LNCaP clone FGC (cell line): ENCODE measurements around the gene DMKN.

Experiments
- DNase-seq: peaks from one replicate; pipeline ENCODE4 v3.0.0-alpha.2; 2011; ENCODE audit warnings: low read depth
- H3K4me3 ChIP-seq: 2 replicates; pipeline ENCODE4 v1.5.1; 2011; ENCODE audit warnings: mild to moderate bottlenecking, low read depth, low read length, control low read depth
- TF ChIP-seq, protein P1 (sequence below): IDR thresholded peaks from 2 replicates; pipeline ENCODE4 v1.5.1; 2012; ENCODE audit warnings: mild to moderate bottlenecking; ENCODE audit not compliant: control insufficient read depth, insufficient read depth; ENCODE audit errors: extremely low read depth

DMKN gene

DNA sequence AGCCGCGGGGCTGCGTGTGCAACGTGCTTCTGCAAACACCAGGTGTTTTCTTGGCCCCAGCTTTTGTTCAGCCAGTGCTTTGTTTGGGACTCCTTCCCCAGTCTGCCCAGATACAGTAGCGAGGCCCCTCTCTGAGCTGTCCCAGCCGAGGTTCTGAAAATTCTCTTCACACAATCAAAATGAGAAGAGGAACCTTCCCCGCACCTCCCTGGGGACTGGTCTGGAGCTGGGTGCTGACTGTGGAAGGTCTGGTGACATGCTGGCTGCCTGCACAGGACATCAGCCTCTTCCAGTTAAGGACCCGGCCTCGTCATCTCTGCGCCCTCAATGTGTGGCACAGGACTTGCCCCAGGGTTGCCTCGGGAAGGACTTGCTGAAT is 45.8 kb upstream of the DMKN start:
- H3K4me3 ChIP-seq, result no peak overlapping the region
- TF ChIP-seq, protein P1, sequence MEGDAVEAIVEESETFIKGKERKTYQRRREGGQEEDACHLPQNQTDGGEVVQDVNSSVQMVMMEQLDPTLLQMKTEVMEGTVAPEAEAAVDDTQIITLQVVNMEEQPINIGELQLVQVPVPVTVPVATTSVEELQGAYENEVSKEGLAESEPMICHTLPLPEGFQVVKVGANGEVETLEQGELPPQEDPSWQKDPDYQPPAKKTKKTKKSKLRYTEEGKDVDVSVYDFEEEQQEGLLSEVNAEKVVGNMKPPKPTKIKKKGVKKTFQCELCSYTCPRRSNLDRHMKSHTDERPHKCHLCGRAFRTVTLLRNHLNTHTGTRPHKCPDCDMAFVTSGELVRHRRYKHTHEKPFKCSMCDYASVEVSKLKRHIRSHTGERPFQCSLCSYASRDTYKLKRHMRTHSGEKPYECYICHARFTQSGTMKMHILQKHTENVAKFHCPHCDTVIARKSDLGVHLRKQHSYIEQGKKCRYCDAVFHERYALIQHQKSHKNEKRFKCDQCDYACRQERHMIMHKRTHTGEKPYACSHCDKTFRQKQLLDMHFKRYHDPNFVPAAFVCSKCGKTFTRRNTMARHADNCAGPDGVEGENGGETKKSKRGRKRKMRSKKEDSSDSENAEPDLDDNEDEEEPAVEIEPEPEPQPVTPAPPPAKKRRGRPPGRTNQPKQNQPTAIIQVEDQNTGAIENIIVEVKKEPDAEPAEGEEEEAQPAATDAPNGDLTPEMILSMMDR, result no peak
- DNase-seq, result no peak

DNA sequence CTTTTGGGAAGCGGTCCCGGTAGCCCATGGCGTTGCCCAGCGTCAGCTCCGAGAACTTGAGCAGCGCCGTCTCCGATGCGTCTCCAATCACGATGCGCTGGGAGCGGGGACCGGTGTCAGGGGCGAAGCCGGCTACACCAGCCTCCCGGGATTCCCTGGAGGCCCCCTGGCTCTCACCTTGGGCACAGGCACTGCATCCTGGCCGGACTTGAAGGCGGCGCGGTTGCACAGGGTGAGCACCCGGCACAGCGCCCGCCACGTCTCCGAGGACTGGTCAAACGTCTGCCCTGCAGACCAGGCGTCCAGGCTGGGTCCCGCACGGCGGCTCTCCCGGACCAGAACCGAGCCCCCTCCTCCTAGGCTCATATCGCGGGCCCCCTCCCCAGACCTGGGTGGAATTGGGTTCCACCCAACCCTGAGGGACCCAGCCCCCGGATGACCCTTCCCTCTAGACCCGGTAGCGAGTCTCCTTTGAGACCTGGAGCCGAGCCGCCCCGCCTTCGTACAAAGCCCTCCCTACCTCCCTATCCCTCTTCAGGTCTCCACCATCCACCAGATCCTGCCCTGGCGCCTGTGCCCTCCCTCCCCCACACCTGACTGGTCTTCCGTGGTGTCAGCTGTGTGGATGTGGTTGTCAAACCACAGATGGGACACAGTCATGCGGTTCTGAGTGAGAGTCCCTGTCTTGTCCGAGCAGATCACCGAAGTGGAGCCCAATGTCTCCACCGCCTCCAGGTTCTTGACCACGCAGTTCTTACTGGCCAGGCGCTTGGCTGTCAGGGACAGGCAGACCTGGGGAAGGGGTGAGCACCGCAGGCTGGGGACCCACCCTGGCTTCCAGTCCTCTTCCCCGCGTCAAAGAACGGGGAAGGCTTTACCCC is 45.2 kb upstream of the DMKN start:
- TF ChIP-seq, protein P1, result no peak
- DNase-seq, result no peak
- no peak overlapping the region for H3K4me3 ChIP-seq

DNA sequence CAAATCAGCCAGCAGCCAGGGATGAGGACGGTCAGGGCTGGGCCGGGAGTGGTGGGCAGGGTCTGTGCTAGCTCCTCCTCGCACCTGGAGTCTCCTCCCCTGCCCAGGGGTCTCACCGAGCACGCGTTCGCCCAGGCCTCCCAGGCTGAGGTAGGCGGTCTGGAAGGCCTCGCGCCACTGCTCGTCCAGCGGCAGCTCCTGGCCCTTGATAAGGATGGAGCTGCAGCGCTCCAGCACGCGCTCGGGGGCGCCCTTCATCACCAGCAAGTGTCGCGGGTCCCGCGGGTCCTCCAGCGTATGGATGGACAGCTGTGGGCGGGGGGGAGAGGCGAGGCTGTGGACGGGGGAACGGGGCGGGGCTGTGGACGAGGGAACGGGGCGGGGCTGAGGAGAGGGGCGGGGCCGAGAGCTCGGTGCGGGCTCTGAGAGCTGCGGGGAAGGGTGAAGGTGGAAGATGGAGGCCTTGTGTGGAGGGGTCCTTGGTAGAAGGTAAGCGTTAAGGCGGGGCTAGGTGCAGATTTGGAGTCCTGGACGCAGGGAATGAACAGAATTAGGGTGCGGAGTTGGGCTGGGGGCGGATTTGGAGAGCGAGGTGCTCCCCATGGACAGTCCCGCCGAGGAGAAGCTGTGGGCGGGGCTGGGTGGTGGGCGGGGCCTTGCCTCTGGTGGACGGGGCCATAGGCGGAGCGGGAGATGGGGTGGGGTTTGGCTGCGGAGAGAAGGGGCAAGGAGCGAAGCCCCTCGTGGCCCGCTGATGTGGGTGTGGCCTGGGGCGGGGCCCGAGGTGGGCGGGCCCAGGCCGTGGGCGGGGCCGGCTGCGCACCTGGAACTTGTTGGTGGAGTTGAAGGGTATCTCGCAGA is 44.3 kb upstream of the DMKN start:
- no peak for DNase-seq
- TF ChIP-seq, protein P1, result no peak
- H3K4me3 ChIP-seq, result no peak overlapping the region

DNA sequence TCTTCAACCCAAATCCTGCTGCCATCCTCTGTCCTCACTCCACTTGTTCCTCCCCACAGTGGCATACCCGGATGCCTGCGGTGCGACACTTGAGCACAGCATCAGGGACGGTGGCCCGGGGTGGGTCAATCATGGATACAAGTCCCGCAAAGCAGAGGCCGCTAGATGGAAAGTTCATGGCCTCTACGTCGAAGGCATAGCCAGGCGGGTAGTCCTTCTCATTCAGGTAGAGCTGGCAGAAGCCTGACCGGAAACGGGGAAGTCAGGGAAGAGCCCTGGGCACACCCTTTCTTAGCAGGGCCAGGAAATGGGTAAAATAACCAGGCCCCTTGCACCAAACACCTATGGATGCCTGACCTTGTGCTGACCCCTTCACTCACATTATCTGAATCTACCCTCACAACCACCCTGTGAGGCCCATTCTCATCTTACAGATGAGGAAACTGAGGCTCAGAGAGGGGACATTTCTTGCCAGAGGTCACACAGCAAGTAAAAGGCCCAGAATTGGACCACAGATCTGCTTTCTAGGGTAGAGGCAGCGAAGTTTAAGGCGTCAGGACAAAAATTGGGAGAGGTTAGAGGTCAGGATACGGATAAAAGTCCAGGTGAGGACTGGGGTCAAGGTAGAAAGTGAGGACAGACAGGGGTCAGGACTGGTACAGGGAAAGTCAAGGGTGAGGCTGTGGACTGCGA is 43.5 kb upstream of the DMKN start:
- TF ChIP-seq, protein P1, result no peak
- no peak overlapping the region for H3K4me3 ChIP-seq
- DNase-seq, result no peak

DNA sequence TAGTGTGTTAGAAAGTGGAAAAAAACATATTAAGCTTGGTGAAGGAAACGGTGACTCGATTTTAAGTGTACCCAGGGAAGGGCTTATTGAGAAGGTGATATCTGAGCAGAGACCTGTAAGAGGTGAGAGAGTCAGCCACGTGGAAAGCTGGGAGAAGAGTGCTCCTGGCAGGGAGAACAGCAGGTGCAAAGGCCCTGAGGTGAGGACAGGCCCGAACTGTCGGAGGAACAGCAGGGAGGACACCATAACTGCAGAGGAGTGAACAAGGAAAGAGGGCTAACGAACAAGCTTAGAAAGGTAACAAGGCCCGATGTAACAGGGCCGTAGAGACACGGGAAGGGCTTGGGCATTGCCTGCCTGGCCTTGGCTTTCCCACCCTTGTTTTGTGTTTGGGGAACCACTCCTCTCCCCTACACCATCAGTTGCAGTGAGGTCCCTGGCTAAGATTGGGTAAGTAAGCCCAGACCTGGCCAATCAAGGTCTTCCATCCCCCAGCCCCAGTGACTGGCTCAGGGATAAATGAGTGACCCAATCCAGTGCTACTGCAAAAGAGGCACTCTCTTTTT is 42.7 kb upstream of the DMKN start:
- no peak overlapping the region for H3K4me3 ChIP-seq
- DNase-seq, result no peak
- TF ChIP-seq, protein P1, result no peak

DNA sequence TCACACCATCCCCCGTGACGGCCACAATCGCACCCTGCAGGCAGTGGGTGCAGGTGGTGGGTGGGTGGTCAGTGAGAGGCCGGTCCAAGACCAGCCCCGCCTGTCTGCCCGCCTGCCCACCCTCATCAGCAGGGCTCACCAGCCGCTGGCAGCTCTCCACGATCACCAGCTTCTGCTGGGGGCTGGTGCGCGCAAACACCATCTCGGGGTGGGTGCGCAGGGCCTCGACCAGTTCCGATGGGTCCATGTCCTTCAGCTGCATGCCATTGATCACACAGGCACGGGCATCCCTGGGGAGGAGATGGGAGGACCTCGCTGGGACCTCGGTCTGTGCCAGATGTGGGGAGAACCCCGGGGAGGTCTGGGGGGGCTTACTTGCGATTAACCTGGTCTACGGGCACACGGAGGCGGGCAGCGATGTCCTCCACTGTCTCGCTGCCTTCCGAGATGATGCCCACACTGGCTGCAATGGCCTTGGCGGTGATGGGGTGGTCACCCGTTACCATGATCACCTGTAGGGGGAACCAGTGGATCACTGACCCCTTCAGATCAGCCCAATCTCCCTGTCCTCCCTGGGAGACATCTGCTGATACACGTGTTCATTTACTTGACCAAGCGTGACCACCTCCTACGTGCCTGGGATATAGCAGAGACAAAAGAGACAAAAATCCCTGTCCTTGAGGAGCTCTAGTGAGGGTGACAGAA is 42.0 kb upstream of the DMKN start:
- H3K4me3 ChIP-seq, result no peak overlapping the region
- TF ChIP-seq, protein P1, result peak; percentile 21; the same call in 1 of the 2 replicates
- no peak for DNase-seq
